ENCODE results near the gene WRAP73.

The WRAP73 gene

DNA sequence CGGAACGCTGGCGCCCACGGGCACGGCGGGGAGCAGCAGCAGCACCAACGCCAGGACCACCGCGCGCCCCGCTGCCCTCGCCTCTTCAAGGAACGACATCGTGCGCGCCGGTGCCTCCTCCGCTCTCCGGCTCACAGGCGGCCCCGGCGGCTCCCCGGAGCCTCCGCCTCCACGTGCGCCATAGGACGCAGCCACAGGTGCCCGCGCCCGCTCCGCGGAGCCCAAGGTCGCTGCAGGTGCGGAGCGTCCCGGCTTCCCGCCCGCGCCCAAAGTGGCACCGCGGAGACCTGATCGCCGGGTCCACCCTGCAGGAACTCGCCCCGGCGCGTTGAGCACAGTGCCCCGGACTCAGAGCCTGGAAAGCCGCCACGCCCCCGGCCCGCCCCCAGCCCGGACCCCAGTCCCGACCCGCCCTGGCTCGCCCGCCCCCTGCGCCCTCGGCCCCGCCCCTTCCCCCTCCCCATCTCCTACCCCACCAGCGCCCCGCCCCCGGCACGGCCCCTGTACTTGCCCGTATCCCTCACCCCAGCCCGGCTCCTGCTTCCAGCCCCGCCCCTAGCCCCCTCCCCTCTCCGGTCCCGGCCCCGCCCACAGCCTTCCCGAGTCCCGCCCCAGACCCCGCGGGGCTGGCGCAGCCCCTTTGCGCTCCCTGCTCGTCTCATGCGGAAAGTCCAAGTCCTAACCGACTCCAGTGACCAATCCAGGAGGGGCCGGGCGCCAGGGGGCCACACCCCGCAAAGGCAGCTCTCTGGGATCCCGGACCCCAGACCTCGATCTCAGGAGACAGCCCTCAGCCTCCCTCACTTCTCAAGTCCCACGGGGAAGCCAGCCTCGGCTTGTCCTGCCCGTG is 38.5 kb downstream of the WRAP73 start, which contains the start of gene MEGF6:
TSS of gene MEGF6 (minus strand) at position 339 of the 850 bp plus-strand sequence. CDS start at position 99, 240 bp downstream.
- peak in 1 of 2 donors; percentile 41 for DNase-seq (ENCODE audit: low read depth in 2 of 2)

DNA sequence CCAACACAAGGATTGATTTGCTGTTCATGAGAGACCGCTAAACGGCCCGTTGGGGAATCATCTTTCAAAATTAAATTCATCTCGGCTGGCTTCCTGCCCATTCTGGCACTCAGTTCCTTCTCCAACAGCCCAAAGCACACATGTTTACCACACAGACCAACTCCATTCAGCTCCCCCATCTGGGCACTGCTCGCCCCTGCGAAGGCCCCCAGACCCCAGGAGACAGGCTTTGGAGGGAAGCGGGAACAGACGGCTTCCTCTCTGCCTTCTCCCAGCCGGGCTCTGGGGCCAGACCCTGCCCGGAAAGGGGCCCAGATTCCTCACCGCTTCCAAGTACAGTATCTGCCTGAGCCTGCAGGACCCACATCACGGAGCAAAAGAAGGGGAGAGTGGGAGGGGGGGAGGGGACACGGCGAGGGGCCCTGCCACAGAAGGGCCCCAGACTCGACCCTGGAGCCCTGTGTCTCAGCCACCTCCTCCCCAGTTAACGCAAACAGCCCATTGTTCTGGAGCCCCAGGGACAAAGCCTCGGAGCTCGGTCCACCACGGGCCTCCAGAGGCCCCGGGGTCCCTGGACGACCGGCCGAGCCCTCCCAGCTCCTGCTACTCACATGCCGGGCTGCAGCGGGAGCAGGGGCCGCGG is 39.3 kb downstream of the WRAP73 start:
- no peak for DNase-seq (ENCODE audit: low read depth in 2 of 2)

DNA sequence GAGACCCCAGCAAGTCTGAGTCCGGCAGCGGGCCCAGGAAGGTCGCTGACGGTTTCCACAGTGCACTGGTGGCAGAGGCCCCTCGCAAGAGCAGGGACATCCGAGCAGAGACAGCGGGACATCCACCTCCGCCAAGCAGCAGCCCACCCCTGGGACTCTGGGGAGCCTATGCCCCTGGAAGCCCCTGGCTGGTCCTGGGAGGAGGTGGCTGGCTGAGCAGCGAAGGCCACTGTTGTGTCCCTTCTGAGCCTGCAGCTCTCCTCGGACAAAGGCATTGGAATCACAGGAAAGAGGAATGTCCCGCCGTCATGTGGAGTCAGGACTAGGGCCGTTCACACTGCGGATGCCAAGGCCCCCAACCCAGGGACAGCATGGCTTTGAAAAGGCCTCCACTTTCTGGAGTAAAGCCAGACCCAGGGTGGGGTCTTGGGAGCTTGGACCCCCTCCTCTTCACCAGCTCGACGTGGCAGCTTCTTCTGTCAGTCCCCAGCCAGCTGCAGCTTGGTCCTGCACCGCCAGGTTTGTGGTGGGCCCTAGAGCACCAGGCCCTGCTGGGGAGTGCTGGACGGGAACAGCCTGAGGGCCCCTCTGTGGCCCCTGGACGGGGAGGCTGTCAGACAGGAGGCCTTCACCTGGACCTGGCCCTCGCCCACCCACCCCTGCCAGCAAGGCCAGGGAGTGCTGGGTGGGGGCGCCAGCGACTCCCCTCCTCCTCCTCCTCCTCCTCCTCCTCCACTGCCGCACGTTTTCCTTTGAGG is 40.0 kb downstream of the WRAP73 start:
- DNase-seq (ENCODE audit: low read depth in 2 of 2): no peak

DNA sequence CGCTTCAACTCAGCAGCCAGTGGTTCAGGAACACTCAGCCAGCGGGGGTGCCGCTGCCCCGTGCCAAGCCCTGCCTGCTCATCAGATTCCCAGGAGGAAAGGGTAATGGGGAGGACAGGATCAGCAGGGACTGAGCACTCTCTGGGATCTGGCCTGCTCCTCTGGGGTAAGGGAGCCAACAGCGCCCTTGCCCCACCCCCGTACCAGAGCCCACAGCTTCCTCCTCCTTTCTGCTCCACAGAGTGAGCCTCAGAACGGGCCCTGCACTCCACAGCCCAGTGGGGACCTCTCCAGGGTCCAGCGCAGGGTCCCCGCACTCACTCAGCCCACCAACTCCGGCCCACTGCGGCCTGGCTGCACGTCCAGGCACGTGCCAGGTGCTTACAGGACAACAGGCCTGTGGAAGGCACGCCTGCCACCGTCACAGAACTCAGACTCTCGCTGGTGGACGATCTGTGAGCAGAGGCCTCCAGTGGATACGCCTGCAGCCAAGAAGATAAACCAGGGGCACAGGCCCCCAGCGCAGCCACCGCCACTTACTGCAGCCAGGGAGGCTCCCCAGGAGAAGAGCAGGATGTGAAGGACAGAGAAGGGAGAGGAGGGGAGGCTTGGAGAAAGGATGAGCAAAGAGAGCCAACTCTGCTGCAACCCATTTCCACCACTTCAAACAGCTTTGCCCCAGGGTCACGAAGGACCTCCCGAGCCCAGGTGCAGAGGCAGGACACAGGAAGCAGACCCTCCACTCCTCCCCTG is 40.7 kb downstream of the WRAP73 start:
- no peak for DNase-seq (ENCODE audit: low read depth in 2 of 2)

DNA sequence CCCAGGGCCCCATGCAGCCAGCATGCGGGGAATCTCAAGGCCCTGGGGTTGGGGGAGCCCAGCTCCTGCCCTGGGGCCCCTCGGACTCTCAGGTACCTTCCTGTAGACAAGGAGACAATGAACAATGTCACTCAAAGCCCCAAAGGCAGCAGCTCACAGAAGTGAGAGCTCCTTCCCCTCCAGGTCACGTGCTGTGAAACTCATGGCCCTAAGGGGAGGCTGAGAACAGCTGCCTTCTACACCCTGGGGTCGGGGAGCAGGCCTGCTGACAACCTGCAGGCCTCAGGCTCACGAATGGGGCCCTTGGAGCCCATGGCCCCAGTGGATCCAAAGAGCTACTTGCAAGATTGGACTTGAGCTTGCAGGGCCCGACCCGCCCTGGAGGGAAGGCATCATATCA is 41.7 kb downstream of the WRAP73 start:
- DNase-seq (ENCODE audit: low read depth in 2 of 2): no peak

DNA sequence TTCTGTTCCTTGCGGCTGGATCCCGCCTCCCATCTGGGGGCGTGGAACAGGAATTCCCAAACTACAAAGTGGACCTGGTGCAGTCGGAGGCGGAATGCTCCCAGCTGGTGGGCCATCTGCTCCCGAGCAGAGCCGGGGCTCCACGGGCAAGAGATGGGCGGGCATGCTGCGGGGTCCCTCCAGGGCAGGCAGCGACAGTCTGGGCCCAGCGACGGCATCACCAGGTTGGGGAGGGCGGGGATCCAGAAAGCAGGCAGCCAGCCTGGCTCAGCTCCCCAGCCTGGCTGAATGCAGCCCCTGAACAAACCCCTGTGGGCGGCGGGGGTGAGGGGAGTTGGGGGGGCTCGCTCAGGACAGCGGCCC is 42.2 kb downstream of the WRAP73 start:
- DNase-seq (ENCODE audit: low read depth in 2 of 2): no peak

DNA sequence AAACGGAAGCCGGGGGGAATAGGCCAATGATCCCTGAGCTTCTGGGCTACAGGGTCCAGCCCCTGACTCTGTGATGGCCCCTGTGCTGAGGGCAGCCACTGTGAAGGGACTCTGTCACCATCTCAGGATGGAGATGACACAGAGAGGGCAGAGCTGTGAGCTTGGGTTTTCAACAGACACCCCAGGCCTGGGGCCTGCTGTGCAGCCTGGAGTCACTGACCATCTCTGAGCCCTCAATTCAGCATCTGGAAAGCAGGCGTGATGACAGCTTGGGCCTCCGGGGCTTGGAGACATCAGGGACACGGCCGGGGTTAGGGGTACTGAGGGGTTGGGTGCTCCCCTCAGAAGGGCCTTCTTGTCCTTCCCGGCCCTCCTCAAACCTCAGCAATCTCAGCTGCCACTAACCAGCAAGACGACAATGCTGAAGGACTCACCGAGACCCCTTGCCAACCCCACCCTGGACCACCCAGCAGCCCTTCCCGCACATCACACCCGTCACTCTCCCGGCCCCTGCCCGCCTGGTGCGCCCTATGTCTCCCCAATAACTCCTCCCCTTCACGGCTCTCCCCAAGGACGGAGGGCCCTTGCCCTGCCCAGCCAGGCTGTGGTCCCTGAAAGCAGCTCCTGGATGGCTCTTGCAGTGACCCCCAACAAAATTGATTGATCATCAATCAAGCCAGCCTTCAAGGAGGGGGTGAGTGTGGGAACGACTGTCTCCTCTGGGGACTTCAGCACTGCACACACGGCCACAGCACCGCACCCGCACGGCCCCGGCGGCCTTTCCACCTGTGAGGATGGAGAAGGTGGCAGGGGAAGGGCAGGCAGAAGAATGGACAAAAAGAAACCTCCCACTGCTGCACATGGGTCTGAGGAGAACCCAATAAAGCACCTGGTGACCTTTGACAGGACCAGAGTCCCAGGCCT is 42.9 kb downstream of the WRAP73 start:
- DNase-seq (ENCODE audit: low read depth in 2 of 2): no peak

DNA sequence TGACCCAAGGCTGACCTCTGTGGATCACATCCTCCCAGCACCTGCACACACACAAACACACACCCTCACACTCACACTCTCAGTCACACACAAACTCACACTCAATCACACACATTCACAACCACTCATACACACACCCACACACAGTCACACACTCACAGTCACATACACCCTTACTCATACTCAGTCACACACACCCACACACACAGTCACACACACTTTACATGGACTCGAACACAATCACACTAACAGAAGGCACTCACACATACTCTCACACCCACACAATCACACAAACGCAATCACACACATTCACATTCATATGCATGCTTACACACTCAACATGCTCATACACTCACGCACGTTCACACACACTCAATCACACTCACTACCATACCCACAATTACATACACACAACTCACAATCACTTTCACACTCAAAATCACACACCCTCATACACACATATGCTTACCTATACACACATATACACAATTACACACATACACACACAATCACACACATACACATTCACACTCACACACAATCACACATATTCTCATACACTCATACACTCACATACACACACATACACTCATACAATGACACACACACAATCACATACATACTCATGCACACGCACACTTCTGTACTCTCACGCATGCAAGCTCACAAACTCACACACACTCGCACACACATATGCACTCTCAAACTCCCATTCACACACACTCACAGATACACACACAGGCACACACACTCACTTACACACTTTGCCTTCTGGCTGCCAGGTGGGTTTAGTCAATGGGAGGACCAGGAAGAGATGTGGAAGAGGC is 44.7 kb downstream of the WRAP73 start:
- no peak for DNase-seq (ENCODE audit: low read depth in 2 of 2)

DNA sequence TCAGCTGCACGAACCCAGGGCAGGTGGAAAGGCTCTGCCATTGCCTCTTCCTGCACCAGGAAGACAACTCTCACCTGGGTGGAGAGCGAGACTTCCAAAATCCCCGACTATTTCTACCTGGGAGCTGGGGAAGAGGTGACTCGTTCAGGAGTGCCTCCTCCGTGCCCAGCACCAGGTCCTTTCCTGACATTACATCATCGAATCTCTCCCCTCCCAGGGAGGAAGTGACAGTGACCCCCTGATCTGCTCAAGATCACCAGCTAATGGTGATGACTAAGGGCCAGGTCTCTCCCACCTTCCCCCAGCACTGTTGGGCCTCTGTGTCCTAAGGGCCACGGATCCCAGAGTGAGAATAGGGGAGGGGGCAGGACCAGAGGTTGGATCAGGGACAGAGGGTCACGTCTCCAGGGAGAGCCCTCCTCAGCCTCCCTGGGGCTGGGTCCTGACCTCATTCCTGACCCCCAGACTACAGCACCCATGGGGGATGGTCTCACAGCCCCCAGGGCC is 45.4 kb downstream of the WRAP73 start:
- DNase-seq (ENCODE audit: low read depth in 2 of 2): no peak

DNA sequence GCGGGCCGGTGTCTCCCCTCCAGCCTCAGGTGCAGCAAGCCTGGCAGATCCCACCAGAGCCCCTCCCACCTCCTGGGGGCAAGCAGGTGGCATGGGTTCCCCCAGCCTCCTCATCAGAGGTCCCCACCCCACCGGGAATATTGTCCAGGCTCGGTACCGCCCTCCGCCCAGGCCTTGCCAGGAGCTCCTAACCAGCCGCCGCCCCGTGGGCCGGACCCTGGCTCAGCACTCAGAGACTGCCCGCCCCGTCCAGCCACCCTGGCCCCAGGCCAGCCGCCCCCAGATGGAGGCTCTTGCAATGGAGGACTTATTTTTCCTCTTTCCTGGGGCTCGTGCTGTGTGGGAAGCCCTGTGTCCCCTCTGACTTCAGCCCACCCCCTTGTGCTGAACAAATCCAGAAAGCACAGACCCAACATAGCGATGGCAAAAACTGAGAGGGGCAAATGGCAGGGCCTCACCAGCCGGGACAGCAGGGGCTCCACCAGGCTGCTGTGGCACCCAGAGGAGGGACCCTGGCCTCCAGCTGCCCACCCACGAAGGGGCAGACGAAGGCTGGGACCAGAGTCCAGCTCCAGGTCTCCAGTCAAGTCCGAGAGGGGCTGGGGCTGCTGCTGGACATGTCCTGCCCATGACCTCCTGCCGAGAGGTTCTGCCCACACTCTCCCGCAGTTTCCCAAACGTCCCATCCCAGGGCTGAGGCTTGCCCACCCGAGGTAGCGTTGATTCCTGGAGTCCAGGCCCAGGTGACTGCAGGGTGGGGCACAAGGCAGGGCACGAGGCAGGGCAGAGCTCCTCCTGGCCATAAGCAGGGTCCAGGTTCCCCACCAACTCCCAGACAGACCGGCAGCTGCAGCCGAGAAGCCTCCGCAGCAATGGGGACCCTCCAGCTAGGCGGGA is 46.1 kb downstream of the WRAP73 start:
- no peak for DNase-seq (ENCODE audit: low read depth in 2 of 2)

DNA sequence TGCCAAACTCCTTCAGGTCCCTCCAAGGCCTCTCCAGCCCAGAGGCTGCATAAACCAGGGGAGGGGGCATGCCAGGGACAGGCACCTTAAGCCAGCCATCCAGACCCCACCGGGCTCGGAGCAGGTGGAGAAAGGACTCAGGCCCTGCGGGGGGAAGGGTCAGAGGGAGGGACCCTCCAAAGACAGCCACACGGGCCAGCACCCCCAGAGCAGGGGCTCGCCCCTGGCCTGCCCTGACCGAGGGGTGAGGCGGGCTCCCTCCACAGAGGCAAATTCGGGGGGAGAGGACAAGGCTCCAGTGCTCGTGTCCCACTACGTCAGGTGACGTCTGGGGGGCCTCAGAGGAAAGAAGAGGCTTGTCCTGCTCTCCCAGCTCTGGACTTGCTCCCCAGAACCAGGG is 46.7 kb downstream of the WRAP73 start:
- no peak for DNase-seq (ENCODE audit: low read depth in 2 of 2)

DNA sequence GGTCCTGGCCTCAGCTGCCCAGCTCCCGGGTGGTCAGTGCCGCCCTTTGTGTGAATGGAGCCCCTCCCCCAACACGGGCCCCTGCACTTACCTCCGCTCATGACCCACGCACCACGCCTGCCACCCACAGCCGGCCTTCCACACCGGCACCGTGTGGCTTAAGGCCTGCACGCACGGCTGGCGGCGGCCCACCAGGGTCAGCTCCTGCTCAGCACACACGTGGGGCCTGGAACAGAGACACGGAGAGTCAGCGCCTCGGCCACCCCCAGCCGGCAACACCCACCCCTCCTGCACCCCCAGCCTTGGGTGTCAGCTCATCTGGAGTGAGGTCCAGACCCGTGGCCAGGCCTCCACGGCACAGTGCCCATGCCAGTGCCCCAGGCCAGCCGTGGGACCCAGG is 47.5 kb downstream of the WRAP73 start:
- no peak for DNase-seq (ENCODE audit: low read depth in 2 of 2)

DNA sequence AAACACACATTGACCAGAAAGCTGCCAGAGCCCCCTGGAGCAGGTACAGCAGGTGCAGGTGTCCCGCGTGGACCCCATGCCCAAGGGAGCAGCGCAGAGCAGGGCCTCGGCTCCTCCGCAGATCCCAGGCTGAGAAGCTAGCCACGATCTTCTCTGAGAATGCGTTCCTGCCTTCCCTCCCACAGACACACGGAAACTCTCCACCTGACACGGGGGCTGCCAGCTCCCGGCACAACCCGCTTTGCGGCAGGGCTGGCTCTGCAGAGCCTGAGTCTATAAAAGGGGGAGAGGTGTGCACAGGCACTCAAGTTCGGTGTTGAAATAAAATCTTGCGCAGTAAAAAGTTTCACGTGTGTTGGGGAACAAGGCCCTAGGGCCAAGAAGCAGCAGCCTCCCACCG is 48.2 kb downstream of the WRAP73 start:
- DNase-seq (ENCODE audit: low read depth in 2 of 2): no peak

DNA sequence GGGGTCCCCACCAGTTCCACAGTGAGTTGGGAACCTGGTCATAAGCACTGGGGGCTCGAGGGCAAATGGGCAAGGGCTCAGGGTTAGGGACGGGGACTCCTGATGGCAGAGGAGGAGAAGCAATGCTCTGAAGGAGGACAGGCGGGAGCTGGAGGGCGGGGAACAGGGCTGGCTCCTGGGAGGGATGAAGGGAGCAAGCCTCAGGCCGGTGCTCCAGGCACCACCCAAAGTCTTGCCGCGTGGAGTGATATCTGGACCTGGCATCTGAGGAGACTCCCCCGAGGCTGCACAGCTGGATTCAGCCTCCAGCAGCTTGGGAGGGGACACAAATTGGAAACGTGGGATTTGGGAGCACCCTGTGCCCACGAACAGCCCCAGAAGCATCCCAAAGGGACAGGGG is 49.5 kb downstream of the WRAP73 start:
- no peak for DNase-seq (ENCODE audit: low read depth in 2 of 2)

DNA sequence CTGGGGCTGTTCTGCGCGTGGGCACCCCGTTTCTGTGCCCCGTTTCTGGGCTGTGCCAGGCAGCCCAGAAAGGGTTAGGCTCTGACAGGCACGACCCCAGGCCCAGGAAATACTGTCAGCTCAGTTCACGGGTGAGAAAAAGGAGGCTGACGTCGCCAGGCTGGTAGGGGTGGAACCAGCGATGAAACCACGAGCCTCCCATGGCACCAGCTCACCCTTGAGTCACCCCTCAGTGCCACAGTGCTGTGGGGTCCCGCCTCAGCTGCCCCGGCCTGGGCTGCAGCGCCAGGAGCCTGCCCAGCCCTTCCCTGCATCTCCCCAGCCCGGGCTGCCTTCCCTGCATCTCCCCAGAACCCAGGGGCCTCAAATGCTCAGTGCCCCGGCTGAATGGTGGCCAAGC is 50.1 kb downstream of the WRAP73 start:
- DNase-seq (ENCODE audit: low read depth in 2 of 2): no peak

DNA sequence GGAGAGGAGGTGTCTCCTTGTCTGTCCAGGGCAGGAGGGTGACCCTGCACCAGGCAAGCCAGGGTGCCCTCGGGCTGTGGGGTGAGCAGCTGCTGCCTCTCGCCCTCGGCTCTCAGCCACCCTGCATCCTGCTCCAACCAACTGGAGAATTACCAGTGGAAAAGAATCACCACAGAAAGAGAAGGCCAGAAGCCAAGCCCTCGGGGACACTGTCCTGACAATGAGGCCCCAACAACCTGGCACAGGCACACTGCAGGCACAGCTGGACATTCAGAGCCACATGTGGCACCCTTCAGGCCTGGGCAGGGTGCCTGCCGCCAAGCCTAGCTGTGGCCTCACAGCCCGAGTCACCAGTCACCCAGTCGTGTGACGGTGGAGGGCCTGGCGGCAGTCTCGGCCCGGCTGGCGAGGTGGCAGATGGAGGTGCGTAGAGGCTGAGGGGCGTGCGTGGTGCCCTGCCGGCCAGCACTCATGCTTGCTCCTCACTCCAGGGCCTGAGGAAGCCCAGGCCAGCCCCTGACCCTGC is 50.6 kb downstream of the WRAP73 start:
- DNase-seq (ENCODE audit: low read depth in 2 of 2): no peak

DNA sequence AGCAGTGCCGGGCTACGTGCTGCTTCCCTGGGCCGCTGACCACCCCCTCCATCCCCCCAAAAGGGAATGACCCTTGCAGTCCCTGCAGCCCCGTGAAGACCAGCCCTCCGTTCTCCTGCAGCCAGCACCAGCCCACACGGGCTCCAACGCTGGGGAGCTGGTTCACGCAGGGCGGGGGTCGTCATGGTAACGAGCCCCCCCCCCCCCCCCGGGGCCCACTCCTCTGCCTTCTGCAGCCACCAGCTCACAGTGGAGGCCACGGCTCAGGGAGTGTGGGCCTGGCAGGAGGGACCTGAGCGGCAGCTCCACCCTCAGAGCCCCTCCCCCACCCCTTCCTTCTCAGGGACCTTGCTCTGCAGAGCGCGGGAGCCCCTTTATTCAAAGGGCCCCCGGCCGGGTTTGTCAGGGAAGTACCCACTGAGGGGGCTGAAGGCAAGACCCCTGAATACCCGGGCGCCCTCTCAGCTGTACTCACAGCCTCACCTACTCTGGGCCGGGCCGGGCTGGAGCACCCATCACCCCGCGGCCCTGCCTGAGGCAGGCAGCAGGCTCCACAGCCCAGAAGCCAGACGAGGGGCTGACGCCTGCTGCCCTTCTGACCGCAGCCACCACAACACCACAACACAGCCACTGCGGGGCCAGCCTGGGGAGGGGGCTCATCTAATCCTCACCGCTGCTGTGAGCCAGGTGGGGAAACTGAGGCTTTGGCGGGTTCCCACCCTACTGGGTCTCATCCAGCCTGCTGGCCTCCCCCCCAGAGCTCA is 51.2 kb downstream of the WRAP73 start:
- no peak for DNase-seq (ENCODE audit: low read depth in 2 of 2)

DNA sequence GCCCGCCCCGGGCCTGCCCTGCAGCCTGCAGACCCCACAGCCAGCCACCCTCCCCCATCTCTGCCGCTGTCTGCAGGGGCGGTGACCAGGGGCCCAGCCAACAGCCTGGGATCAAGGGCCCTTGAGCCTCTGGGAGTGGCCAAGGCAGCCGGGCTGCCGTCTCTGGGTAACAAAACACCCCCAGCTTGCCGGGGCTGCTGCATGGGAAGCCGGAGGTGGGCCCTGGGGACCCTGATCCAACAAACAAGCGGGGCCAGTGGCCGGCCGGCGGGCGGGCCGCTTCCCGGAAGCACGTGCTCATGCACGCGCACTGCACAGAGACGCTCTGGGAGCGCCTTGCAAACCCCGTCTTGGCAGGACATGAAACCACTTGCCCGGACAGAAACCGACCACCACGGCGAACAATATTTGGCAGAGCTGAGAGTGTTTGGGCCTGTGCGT is 51.8 kb downstream of the WRAP73 start:
- DNase-seq (ENCODE audit: low read depth in 2 of 2): no peak

Measured in stimulated activated CD4-positive, alpha-beta T cell treated with anti-CD3 and anti-CD28 coated beads, Interleukin-15, amount 100 ng/mL, for 48 hours (primary cell).